Ascending aorta (tissue), 2 donors: ENCODE data around the gene SLC25A30. TPM values are rescaled to one million over a fixed set of nuclear protein-coding genes. Genes with fewer than 3 reads are reported as not detected.
A peak's percentile ranks its signal among the peaks of the same experiment; 100 is the strongest.

Source experiments
- DNase-seq, 2 donors: peaks; one replicate each; pipeline ENCODE4 v3.0.0-alpha.2; 2019; ENCODE audit warnings: low spot score in 2 of 2
- H3K27ac ChIP-seq, 2 donors: fragments of 200-600 bp; sonication (generic); one replicate each; pipeline ENCODE4 v1.5.1; 2016 to 2017; ENCODE audit warnings: mild to moderate bottlenecking in 1 of 2
- H3K27me3 ChIP-seq: fragments of 200-600 bp; sonication (generic); one replicate; pipeline ENCODE4 v1.5.1; 2017
- H3K36me3 ChIP-seq, 2 donors: fragments of 200-600 bp; sonication (generic); one replicate each; pipeline ENCODE4 v1.5.1; 2016
- H3K4me1 ChIP-seq, 2 donors: fragments of 200-600 bp; sonication (generic); one replicate each; pipeline ENCODE4 v1.5.1; 2016 to 2017; ENCODE audit warnings: mild to moderate bottlenecking in 1 of 2
- H3K4me3 ChIP-seq, 2 donors: fragments of 200-600 bp; sonication (generic); one replicate each; pipeline ENCODE4 v1.5.1; 2016 to 2017; ENCODE audit warnings: mild to moderate bottlenecking in 1 of 2
- H3K9me3 ChIP-seq, 2 donors: fragments of 200-600 bp; sonication (generic); one replicate each; pipeline ENCODE4 v1.5.1; 2016
- intact Hi-C: fragments of 100-400 bp; cut with DNase I; formaldehyde crosslinking; loops from one replicate; pipeline ENCODE4 v1.15.1; 2023
- total RNA-seq: library from RNA; depleted of rRNA; stranded (reverse); fragments of >200 nt; gene quantifications from one replicate; pipeline ENCODE4 v1.1.0, GENCODE V29; 2016
- TF ChIP-seq, protein P1 (sequence below), 3 experiments: fragments of 200-600 bp in 2 of 3; fragments of 450-650 bp in 1 of 3; sonication (generic) in 2 of 3; IDR thresholded peaks; one replicate each; pipeline ENCODE4 v1.5.1; 2016 to 2019; ENCODE audit warnings: antibody characterized with exemption in 3 of 3, mild to moderate bottlenecking in 1 of 3, moderate library complexity in 1 of 3

Gene SLC25A30
- total RNA-seq, result 1.9 TPM

- Histone ChIP-seq H3K9me3 (no peaks in the 10 kb centered on the region), H3K4me3 (peak within 1 kb of the TSS; percentile 70 to 80), H3K36me3 (no peaks in the 10 kb centered on the region), H3K27ac (peak within 1 kb of the TSS; percentile 83 to 85), H3K4me1 (peaks cover 0 to 7% of the 10 kb centered on the region in 2 donors), H3K27me3 (no peaks in the 10 kb centered on the region)
- TF ChIP-seq, protein P1, sequence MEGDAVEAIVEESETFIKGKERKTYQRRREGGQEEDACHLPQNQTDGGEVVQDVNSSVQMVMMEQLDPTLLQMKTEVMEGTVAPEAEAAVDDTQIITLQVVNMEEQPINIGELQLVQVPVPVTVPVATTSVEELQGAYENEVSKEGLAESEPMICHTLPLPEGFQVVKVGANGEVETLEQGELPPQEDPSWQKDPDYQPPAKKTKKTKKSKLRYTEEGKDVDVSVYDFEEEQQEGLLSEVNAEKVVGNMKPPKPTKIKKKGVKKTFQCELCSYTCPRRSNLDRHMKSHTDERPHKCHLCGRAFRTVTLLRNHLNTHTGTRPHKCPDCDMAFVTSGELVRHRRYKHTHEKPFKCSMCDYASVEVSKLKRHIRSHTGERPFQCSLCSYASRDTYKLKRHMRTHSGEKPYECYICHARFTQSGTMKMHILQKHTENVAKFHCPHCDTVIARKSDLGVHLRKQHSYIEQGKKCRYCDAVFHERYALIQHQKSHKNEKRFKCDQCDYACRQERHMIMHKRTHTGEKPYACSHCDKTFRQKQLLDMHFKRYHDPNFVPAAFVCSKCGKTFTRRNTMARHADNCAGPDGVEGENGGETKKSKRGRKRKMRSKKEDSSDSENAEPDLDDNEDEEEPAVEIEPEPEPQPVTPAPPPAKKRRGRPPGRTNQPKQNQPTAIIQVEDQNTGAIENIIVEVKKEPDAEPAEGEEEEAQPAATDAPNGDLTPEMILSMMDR (IDR thresholded peaks at IDR 0.05), result no peak
- DNase-seq, result peak; percentile 87 to 97
- intact Hi-C loops, result loop anchor here (1.0 to 5.0 kb wide), 4 partner anchors 46 to 91 kb away; partner anchors contain the start of genes COG3 and TPT1
These were observed at the start of gene SLC25A30 for GRCh38 chr13:45417790-45418534. TSS of gene SLC25A30 (minus strand) at chr13:45418373. CDS start at chr13:45411425, 6,948 bp downstream.

DNA sequence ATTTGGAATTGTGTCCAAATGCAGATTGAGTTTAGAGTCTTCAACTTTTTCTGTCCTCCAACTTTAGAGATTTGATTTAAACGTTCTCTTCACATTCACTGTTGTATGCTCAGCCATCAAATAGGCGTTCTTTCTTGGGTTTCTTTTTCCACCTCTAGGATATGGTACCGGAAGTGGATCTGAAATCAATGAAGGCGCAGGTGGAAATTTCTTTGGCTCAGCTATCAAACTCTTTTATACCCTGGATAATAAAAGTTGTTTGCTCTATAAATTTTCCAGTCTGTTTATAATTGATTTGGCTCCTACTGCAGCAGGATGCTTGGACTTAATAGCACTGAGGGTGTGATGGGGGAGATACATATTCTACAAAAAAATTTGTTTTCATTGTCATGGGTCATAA is 48.2 kb upstream of the SLC25A30 start:
- intact Hi-C loops, result loop anchor here (10.0 kb wide), 1 partner anchor 122 kb away; the partner anchor contains the start of gene TPT1
- Histone ChIP-seq H3K27me3 (no peaks in the 10 kb centered on the region), H3K9me3 (no peaks in the 10 kb centered on the region), H3K4me1 (peaks cover 3 to 18% of the 10 kb centered on the region in 2 donors), H3K36me3 (no peaks in the 10 kb centered on the region), H3K4me3 (peak overlapping the region in 1 of 2 donors; percentile 63), H3K27ac (no peak overlapping the region)
- no peak for DNase-seq
- TF ChIP-seq, protein P1 (IDR thresholded peaks at IDR 0.05), result no peak

GRCh38 chr13:45464687-45465453 is 46.7 kb upstream of the SLC25A30 start, which contains the start of gene COG3:
TSS of gene COG3 (plus strand) at chr13:45464939. CDS start at chr13:45465037, 98 bp downstream.
- Histone ChIP-seq H3K4me3 (peak within 1 kb of the TSS; percentile 63 to 94), H3K27me3 (no peaks in the 10 kb centered on the region), H3K9me3 (no peaks in the 10 kb centered on the region), H3K4me1 (peaks cover 3 to 18% of the 10 kb centered on the region in 2 donors), H3K36me3 (no peaks in the 10 kb centered on the region), H3K27ac (peak within 1 kb of the TSS; percentile 90 to 93)
- TF ChIP-seq, protein P1 (IDR thresholded peaks at IDR 0.05), result peak in 1 of 3 experiments; percentile 37
- DNase-seq, result peak; percentile 80 to 97
- intact Hi-C loops, result loop anchor here (1.0 to 10.0 kb wide), 4 partner anchors 47 to 120 kb away; partner anchors contain the start of genes SLC25A30 and TPT1

- no peaks in the 10 kb centered on the region for H3K27me3 ChIP-seq
- H3K36me3 ChIP-seq, result no peaks in the 10 kb centered on the region
- peaks cover 3 to 18% of the 10 kb centered on the region in 2 donors for H3K4me1 ChIP-seq
- peak overlapping the region; percentile 90 to 93 for H3K27ac ChIP-seq
- no peaks in the 10 kb centered on the region for H3K9me3 ChIP-seq
- DNase-seq, result no peak
- peak overlapping the region; percentile 63 to 94 for H3K4me3 ChIP-seq
- TF ChIP-seq, protein P1 (IDR thresholded peaks at IDR 0.05), result peak in 1 of 3 experiments; percentile 62
- intact Hi-C loops, result loop anchor here (1.0 to 10.0 kb wide), 4 partner anchors 46 to 119 kb away; partner anchors contain the start of genes SLC25A30 and TPT1
These were observed 46.0 kb upstream of the SLC25A30 start for GRCh38 chr13:45464141-45464686.

GRCh38 chr13:45456196-45456972 is 38.2 kb upstream of the SLC25A30 start:
- intact Hi-C loops, result no loop called here
- Histone ChIP-seq H3K4me3 (no peak overlapping the region), H3K4me1 (no peaks in the 10 kb centered on the region), H3K27ac (no peak overlapping the region), H3K36me3 (no peaks in the 10 kb centered on the region), H3K9me3 (no peaks in the 10 kb centered on the region), H3K27me3 (no peaks in the 10 kb centered on the region)
- TF ChIP-seq, protein P1 (IDR thresholded peaks at IDR 0.05), result no peak
- no peak for DNase-seq
